Pons (tissue), 1 donor: ENCODE results near the gene SYCP2.
A peak's percentile ranks its signal among the peaks of the same experiment; 100 is the strongest.

ENCODE experiments used
- DNase-seq: peaks from one replicate; pipeline ENCODE4 v3.0.0-alpha.2; 2016; ENCODE audit warnings: low spot score

SYCP2 gene

DNA sequence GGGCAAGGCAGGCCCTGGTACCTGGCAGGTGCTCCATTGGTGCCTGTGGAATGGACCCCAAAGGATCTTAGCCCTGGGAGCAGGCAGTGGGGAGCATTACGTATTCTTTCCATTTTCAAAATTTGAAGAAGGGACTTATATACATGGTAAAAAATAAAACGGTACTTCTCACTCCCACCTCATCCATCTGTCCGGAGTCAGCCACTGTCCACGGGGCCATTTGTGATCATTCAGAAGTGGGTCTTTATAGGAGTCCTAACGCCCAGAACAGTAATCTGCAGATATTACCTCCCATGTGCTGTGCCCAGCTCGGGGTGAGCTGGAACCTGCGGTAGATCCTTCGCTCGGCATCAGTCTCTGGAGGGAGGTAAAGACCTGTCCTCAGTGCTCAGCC, 110.4 kb downstream of the SYCP2 start:
- no peak for DNase-seq

DNA sequence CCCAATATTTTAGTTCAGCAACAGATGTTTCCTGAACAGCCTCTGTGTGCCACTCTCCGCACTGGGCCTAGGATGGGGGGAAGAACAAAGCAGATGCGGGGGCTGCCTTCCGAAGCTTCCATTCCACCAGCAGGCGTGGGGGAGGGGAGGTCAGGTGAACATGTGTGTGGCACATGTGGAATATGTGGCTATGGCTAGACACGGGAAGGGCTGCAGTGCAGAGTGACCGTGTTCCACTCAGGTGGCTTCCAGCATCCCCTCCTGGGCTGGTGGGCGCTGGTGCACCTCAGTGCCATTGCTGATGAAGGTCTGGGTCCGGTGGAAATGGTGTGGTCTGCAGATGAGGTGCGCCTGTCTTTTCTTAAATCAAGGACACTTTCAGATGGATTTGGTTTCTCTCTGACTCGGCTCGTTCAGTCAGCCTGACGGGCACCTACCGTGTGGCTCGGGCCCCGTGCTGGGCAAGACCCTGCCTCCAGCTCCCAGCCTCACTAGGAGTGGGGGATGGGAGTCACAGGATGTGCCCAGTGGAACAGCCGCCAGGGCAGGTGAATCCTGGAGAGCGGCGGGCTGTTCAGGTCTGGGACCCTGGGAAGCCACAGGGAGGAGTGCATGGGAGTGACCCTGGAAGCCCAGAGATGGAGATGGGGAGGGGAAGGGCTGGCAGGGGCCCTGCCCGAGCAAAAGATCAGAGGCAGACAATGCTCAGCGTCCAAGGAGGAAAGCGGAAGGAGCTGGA, 111.0 kb downstream of the SYCP2 start:
- no peak for DNase-seq

DNA sequence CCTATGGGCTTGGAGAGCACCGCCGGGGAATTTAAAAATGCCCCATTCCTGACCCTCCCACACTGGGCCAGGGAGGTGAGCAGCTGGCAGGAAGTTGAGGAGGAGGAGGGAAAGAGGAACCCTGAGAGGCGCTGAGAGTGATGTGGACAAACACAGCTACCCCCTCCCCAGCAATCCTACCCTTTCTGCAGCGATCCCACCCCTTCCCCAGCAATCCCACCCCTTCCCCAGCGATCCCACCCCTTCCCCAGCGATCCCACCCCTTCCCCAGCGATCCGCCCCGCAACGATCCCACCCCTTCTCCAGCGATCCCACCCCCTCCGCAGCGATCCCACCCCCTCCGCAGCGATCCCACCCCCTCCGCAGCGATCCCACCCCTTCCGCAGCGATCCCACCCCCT, 111.6 kb downstream of the SYCP2 start:
- DNase-seq = no peak

DNA sequence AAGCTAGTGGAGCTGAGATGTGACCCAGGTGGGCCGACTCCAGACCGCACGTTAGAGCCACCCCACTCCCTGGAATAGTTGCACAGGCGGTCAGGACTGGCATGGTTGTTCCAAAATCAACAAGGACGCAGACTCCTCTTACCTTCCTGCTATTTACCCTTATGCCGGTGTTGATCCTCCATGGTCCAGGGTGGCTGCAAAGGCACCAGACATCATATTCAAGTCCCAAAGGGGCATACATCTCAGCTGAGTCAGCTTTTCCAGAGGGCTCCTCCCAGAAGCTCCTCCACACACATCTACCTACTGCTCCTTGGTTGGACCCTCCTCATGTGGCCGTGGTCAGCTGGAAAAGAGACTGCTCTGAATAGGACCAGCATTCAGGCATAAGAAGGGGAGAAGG, 112.2 kb downstream of the SYCP2 start:
- DNase-seq = no peak

DNA sequence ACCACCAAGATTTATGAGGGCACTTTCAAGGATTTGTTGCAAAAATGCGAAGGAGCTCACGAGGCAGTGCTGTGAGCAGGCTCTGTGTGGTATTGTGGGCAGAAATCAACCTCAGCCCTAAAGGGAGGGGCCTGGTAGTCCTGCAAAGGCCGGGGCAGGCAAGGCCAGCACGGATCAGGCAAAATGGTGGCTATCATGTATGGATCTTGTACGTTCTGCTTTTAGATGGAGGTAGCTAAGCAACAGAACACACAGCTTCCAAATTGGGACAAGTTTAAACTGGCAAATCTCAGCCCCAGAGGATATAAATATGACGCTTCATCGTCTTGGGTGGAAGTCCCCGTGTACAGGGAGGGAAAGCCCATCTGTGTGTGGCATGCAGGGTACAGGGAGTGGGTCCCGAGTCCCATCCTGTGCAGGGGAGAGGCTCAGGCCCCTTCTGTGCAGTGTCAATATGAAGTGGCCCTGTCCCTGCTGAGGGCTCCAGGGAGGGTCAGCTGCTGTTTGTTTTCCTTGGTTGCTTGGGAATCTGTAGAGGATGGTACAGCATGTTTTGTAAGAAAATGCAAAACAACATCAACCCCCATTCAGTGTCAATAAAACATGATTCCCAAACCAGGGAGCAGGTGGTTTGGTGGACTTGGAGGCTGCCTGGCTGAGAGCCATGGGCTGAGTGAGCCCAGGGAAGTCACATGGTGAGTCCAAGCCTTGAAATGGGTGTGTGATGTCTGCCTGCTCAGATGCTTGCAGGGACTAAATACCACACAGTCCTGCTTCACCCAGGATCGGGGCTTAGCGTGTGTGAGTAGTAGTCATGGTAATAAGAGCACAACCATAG, 113.0 kb downstream of the SYCP2 start:
- DNase-seq = peak; percentile 85

DNA sequence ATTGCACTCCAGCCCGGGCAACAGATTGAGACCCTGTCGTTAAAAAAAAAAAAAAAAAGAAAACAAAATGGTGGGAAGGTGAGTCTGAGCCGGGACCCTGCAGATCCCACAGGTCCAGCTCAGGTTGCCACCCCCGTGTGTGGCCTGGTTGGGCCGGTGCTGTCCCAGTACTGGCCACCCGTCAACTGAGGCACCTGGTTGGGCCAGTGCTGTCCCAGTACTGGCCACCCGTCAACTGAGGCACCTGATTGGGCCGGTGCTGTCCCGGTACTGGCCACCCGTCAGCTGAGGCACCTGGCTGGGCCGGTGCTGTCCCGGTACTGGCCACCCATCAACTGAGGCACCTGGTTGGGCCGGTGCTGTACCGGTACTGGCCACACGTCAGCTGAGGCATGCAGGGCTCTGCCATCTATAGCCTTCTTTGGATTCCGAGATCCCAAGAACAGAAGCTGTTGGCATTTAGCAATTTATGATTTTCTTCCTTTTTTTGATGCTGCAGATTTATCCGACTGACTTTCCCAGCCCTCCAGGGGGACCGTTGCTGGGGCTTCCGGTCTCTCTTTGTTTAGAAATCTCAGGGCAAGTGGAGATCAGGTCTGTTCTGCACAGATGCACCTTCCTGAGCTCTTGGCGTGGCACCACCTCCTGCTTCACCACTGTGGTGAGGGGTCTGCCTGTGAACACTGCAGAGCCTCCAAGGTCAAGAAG, 113.8 kb downstream of the SYCP2 start:
- no peak for DNase-seq

DNA sequence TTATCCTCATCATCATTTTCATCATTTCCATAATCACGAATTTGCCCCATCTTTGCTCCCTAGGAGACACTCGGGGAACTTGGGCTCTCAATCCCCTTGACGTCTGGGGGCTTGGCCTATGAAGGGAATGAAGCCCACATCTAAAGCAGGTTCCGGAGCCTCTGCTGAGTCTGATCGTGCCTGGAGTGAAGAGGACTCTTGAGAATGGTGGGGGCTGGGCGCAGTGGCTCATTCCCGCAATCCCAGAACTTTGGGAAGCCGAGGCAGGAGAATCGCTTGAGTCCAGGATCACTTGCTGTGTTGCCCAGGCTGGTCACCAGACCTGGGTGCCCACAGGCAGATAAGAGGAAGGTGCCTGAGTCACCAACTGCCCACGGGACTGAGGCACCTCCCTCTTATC, 114.5 kb downstream of the SYCP2 start:
- no peak for DNase-seq

DNA sequence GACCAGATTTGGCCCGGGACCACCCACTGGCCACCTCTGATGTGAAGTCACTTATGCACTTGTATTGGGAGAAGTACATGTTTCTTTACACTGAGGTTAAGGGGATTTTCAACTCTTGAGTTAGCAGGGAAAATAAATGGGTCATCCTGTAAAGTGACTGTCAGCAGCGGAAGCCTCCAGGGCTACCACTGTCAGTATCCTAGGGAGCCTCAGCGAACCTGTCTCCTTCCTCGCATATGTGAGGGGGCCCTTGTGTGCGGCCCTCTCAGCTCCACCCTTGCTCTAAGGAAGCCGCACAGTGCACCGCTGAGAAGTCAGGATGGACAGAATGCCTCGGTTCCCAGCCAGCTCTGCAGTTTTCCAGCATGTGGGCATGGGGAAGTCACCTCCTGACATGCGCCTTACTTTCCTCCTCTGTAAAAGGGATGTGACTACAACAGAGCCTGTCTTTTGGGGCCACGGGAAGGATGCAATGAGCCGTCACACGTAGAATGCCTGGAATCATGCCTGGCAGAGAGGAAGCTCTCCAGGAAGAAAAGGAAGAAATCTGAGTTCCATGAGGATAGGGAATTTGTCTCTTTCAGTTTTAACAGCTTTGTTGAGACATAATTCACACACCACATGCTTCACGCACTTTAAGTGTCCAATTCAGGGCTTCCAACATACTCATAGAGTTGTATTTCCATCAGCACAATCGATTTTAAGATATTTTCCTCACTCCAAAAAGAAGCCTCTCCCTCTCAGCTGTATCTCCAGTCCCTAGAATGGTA, 115.4 kb downstream of the SYCP2 start:
- DNase-seq = no peak

DNA sequence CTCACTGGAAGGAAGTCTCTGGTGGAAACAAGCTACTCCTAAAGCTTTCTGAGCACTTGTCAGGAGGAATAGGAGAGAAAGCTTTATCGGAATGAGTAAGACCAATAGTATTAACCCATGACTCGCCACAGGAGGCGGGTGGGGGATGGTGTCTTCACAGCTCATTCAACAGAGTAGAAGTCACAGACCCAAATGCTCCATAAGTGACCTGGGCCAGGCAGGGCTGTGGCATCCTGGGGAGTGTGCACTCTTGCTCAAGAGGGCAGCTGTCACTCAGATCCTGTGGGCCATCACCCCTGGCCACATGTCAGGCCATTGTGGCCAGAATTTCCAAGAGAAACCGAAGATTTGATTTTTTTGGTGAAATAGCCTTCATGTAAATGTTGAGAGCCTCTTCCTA, 116.0 kb downstream of the SYCP2 start:
- DNase-seq = no peak

DNA sequence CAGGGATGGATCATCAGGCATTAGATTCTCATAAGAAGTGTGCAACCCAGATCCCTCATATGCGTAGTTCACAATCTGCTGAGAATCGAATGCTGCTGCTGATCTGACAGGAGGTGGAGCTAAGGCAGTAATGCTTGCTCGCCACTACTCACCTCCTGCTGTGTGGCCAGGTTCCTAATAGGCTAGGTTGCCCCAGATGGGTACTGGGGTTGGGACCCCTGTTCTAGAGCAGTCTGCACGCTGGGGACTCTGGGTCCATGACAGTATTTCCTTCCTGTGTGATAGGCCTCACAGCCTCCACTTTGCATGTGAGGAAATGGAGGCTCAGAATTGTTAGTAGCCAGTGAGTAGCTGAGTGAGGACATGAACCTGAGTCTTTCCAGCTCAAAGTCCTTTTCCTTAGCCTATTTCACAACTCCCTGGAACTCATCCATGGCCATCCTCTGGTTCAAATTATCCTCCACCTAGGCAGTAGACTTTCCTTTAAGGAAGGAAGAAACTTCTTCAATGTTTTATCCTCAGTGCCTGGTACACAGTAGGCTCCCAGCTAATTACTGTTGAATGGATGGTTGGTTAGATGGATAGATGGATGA, 117.2 kb downstream of the SYCP2 start:
- DNase-seq = no peak

DNA sequence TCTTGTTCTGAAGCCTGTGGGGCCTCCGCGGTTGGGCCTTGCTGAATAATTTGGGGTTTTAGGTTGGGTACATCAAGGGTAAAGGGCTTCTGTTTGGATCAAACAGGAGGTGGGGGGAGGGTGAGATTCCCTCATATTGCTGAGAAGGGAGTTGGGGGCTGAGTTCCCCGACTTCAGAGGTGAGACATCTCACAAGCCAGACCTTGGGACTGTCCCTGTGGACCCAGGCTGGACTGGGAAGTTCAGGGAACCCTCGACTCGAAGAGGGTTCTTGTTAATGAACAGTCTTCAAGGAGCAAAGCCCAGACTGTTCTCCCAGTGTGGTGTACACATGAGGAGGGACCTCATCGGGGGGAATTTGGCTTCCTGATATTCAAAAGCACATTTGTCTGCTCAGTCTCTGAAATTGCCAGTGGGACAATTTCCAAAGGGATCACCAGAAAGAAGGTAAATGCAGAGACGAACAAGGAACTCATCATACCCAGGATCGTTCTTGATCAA, 118.5 kb downstream of the SYCP2 start:
- DNase-seq = no peak

DNA sequence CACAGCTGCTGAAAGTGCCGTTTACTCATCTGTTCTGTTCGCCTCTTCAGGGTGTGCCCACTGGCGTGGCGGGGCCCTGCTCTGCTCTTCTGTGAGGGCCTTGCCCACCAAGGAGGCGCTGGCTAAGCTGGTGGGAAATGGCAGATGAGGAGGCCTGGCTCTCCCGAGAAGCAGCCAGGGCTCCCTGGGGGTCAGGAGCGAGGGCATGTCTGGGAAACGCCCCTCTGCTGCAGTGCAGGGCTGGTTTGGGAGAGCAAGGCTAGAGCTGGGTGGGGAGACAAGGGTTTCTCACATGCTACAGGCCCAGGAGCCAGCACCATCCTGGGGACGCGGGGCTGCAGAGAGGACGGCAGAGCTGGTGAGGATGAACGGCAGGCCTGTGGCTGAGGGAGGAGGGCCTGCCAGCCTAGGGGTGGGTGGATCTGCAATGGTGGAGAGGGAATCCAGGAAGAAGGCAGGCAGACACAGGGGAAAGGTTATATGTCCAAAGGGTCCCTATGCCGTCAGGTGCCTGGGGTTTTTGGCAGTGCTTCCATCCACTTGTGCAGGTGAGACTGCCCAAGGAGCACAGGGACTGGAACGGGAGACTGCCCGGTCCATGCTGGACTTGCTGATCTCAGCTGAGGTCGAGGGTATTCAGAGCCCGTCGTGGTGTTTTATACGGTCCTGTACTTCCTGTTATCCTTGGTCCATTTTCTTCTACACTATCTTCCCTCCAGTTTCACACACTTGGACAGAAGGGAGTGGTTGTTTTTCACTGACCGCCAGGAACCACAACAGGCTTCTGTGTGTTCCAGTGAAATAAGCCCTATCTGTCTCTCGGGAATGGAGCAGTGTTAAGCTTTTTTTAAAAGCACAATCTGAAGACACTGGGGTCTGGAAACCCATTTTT, 119.2 kb downstream of the SYCP2 start:
- peak; percentile 78 for DNase-seq
